HG02943 (cell line): Measurements from ENCODE around the gene NAP1L5.

Source experiments
- ATAC-seq: cut with Tn5 transposase; IDR thresholded peaks from one replicate; pipeline ENCODE4 v1.9.1; 2021; ENCODE audit warnings: mild to moderate bottlenecking, low read depth, moderate library complexity; ENCODE audit not compliant: unreplicated experiment

Gene NAP1L5

GRCh38 chr4:88672987-88673386, 24.6 kb downstream of the NAP1L5 start:
- no peak for ATAC-seq

GRCh38 chr4:88661739-88662138, 35.9 kb downstream of the NAP1L5 start:
- no peak for ATAC-seq

GRCh38 chr4:88660446-88661294, 37.0 kb downstream of the NAP1L5 start:
- ATAC-seq: no peak

GRCh38 chr4:88659890-88660208, 37.8 kb downstream of the NAP1L5 start:
- ATAC-seq: no peak

- ATAC-seq: peak; percentile 81
These were observed 38.4 kb downstream of the NAP1L5 start for GRCh38 chr4:88659055-88659889.

GRCh38 chr4:88655226-88655625, 42.4 kb downstream of the NAP1L5 start:
- ATAC-seq: no peak

GRCh38 chr4:88653371-88653946, 44.2 kb downstream of the NAP1L5 start:
- ATAC-seq: no peak

- no peak for ATAC-seq
These were observed 47.9 kb downstream of the NAP1L5 start for GRCh38 chr4:88649716-88650115.

GRCh38 chr4:88646528-88647280, 50.9 kb downstream of the NAP1L5 start:
- no peak for ATAC-seq

- no peak for ATAC-seq
These were observed 51.6 kb downstream of the NAP1L5 start for GRCh38 chr4:88645994-88646393.
